ENCODE measurements around the gene NTM. TPM values are rescaled to one million over a fixed set of nuclear protein-coding genes. Genes with fewer than 3 reads are reported as not detected.

Gene NTM
- polyA plus RNA-seq, 1 donor from 2014 or later: 39.4 TPM

GRCh38 chr11:131591051-131591461 lies 220.6 kb downstream of the NTM start:
- no peak overlapping the region for H3K4me3 ChIP-seq (ENCODE audit: low read length)
- H3K9me3 ChIP-seq (ENCODE audit: low read length): no peaks in the 10 kb centered on the region
- no peak overlapping the region for H3K4me2 ChIP-seq (ENCODE audit: low read length)
- H3K9me2 ChIP-seq (ENCODE audit: insufficient read depth, low read length): no peaks in the 10 kb centered on the region
- no peaks in the 10 kb centered on the region for H3K36me3 ChIP-seq (ENCODE audit: insufficient read depth, low read length)
- no peak overlapping the region for H2AFZ ChIP-seq (ENCODE audit: low read depth, low read length)
- no peak for TF ChIP-seq RAD21 (conservative IDR thresholded peaks at IDR 0.05)
- no peak for TF ChIP-seq CTCF (IDR thresholded peaks at IDR 0.05; ENCODE audit: poor library complexity, severe bottlenecking)
- no peak for TF ChIP-seq TAF1 (IDR thresholded peaks at IDR 0.05; ENCODE audit: low read depth)
- no peak for TF ChIP-seq MXI1 (conservative IDR thresholded peaks at IDR 0.05; ENCODE audit: poor library complexity, severe bottlenecking)
- no peak for TF ChIP-seq SMC3 (conservative IDR thresholded peaks at IDR 0.05; ENCODE audit: poor library complexity)
- no peak for TF ChIP-seq EP300 (conservative IDR thresholded peaks at IDR 0.05; ENCODE audit: poor library complexity, severe bottlenecking)
- no peak for TF ChIP-seq REST (IDR thresholded peaks at IDR 0.05; ENCODE audit: borderline replicate concordance)
- H3K27me3 ChIP-seq (ENCODE audit: insufficient read depth, low read depth, low read length): no peaks in the 10 kb centered on the region
- no peak overlapping the region for H3K27ac ChIP-seq (ENCODE audit: low read length)
- no peaks in the 10 kb centered on the region for H3K79me2 ChIP-seq (replicated peaks; ENCODE audit: insufficient read depth, low read length)
- H4K20me1 ChIP-seq (ENCODE audit: insufficient read depth): no peaks in the 10 kb centered on the region
- H3K9ac ChIP-seq (ENCODE audit: low read length): no peak overlapping the region
- no peaks in the 10 kb centered on the region for H3F3A ChIP-seq (ENCODE audit: insufficient read depth, low read length, poor library complexity, severe bottlenecking)

- TF ChIP-seq MXI1 (conservative IDR thresholded peaks at IDR 0.05; ENCODE audit: poor library complexity, severe bottlenecking) (no peak), POLR2AphosphoS5 (IDR thresholded peaks at IDR 0.05) (no peak), SMC3 (conservative IDR thresholded peaks at IDR 0.05; ENCODE audit: poor library complexity) (no peak), EZH2 (IDR thresholded peaks at IDR 0.05; ENCODE audit: borderline replicate concordance, insufficient read depth, low read length, poor library complexity, severe bottlenecking) (no peak), RAD21 (conservative IDR thresholded peaks at IDR 0.05) (no peak), EP300 (conservative IDR thresholded peaks at IDR 0.05; ENCODE audit: poor library complexity, severe bottlenecking) (no peak)
- Histone ChIP-seq H3K36me3 (ENCODE audit: insufficient read depth, low read length) (no peaks in the 10 kb centered on the region), H3K27me3 (ENCODE audit: insufficient read depth, low read depth, low read length) (no peaks in the 10 kb centered on the region), H3K4me2 (ENCODE audit: low read length) (no peak overlapping the region), H3K9me2 (ENCODE audit: insufficient read depth, low read length) (no peaks in the 10 kb centered on the region), H3K9me3 (ENCODE audit: low read length) (no peaks in the 10 kb centered on the region), H3K79me2 (replicated peaks; ENCODE audit: insufficient read depth, low read length) (no peaks in the 10 kb centered on the region), H3K4me3 (ENCODE audit: low read length) (no peak overlapping the region), H3K9ac (ENCODE audit: low read length) (no peak overlapping the region), H3F3A (ENCODE audit: insufficient read depth, low read length, poor library complexity, severe bottlenecking) (no peaks in the 10 kb centered on the region), H4K20me1 (ENCODE audit: insufficient read depth) (no peaks in the 10 kb centered on the region), H3K27ac (ENCODE audit: low read length) (no peak overlapping the region), H2AFZ (ENCODE audit: low read depth, low read length) (no peak overlapping the region)
These were observed 221.7 kb downstream of the NTM start for GRCh38 chr11:131592152-131592551.

Measured in neural cell (in vitro differentiated cells).